Testis (tissue), 2 donors: ENCODE measurements around the gene TMEFF1.

ENCODE experiments used
- CTCF ChIP-seq, 3 experiments: fragments of 450-650 bp in 2 of 3; fragments of 200-600 bp in 1 of 3; sonication (generic) in 1 of 3; IDR thresholded peaks; one replicate each; pipeline ENCODE4 v1.5.1; 2016 to 2019; ENCODE audit warnings: antibody characterized with exemption in 3 of 3, mild to moderate bottlenecking in 2 of 3, moderate library complexity in 1 of 3
- POLR2A ChIP-seq: fragments of 450-650 bp; IDR thresholded peaks from one replicate; pipeline ENCODE4 v1.6.1; 2017; ENCODE audit warnings: antibody characterized with exemption, mild to moderate bottlenecking, moderate library complexity

GRCh38 chr9:100605405-100605804 lies 132.5 kb downstream of the TMEFF1 start:
- TF ChIP-seq POLR2A (no peak), CTCF (IDR thresholded peaks at IDR 0.05) (no peak)
